WTC11 (cell line): Measurements from ENCODE around the gene KRTAP2-3. TPM values are rescaled to one million over a fixed set of nuclear protein-coding genes. Genes with fewer than 3 reads are reported as not detected.
"Not testable (repeated sequence)": the region's sequence is repeated elsewhere in the genome, so short reads cannot be mapped to it uniquely, and the experiment has no call there.

Source experiments
- ATAC-seq: fragments of 200-7000 bp; cut with Tn5 transposase; 2 replicates; pipeline ENCODE4 v1.10.0; 2021; ENCODE audit warnings: mild to moderate bottlenecking, moderate library complexity
- CTCF ChIA-PET: fragments of 300-600 bp; sonication (Branson Sonifier 250); formaldehyde crosslinking; loops from one replicate; lab custom pipeline; 2021; ENCODE audit warnings: antibody characterized with exemption; lab: Charles Lee
- POLR2A ChIA-PET: fragments of 350-600 bp; sonication (Branson Sonifier 250); formaldehyde crosslinking; loops from one replicate; lab custom pipeline; 2021; ENCODE audit warnings: antibody characterized with exemption; lab: Charles Lee
- DNase-seq: peaks from one replicate; pipeline ENCODE4 v3.0.0; 2021; ENCODE audit warnings: low spot score
- H3K27ac Mint-ChIP-seq: 2 replicates; pipeline ENCODE4 v1.8.0; 2021; ENCODE audit warnings: mixed read lengths
- H3K27me3 Mint-ChIP-seq: 2 replicates; pipeline ENCODE4 v1.8.0; 2021; ENCODE audit warnings: low read depth, mild to moderate bottlenecking, moderate library complexity, mixed read lengths
- H3K36me3 Mint-ChIP-seq: 2 replicates; pipeline ENCODE4 v1.8.0; 2021; ENCODE audit warnings: mixed read lengths
- H3K4me1 Mint-ChIP-seq: 2 replicates; pipeline ENCODE4 v1.8.0; 2022; ENCODE audit warnings: mixed read lengths
- H3K4me3 Mint-ChIP-seq: 2 replicates; pipeline ENCODE4 v1.8.0; 2021; ENCODE audit warnings: mild to moderate bottlenecking, moderate library complexity, mixed read lengths
- H3K9me3 Mint-ChIP-seq: 2 replicates; pipeline ENCODE4 v1.8.0; 2021; ENCODE audit warnings: mixed read lengths
- CREM ChIP-seq: sonication (generic); formaldehyde crosslinking; IDR thresholded peaks from 2 replicates; pipeline ENCODE4 v1.8.1; 2022; ENCODE audit warnings: mild to moderate bottlenecking, missing genetic modification reagents, moderate library complexity
- GABPB1 ChIP-seq: sonication (generic); formaldehyde crosslinking; IDR thresholded peaks from 2 replicates; pipeline ENCODE4 v1.8.1; 2023; ENCODE audit warnings: mild to moderate bottlenecking, missing genetic modification reagents
- JAZF1 ChIP-seq: fragments of 250-450 bp; sonication (Bioruptor Pico); IDR thresholded peaks from 2 replicates; pipeline ENCODE4 v1.9.0; 2021; ENCODE audit warnings: moderate library complexity, mild to moderate bottlenecking, inconsistent platforms
- JUN ChIP-seq: sonication (generic); formaldehyde crosslinking; IDR thresholded peaks from 2 replicates; pipeline ENCODE4 v1.8.0; 2023; ENCODE audit warnings: mild to moderate bottlenecking, missing genetic modification reagents
- NFYB ChIP-seq: sonication (generic); formaldehyde crosslinking; conservative IDR thresholded peaks from 2 replicates; pipeline ENCODE4 v1.8.0; 2022; ENCODE audit warnings: low read depth, missing genetic modification reagents
- NR2C2 ChIP-seq: sonication (generic); formaldehyde crosslinking; IDR thresholded peaks from 2 replicates; pipeline ENCODE4 v1.8.0; 2022; ENCODE audit warnings: mild to moderate bottlenecking, missing genetic modification reagents
- SMAD3 ChIP-seq: sonication (generic); formaldehyde crosslinking; IDR thresholded peaks from 2 replicates; pipeline ENCODE4 v1.8.0; 2022; ENCODE audit warnings: missing genetic modification reagents, mild to moderate bottlenecking, borderline replicate concordance
- TEAD1 ChIP-seq: sonication (generic); formaldehyde crosslinking; IDR thresholded peaks from 2 replicates; pipeline ENCODE4 v1.8.0; 2022; ENCODE audit warnings: mild to moderate bottlenecking, missing genetic modification reagents
- ZBTB21 ChIP-seq: sonication (generic); formaldehyde crosslinking; IDR thresholded peaks from 2 replicates; pipeline ENCODE4 v1.8.1; 2023; ENCODE audit warnings: mild to moderate bottlenecking, missing genetic modification reagents, borderline replicate concordance
- ZNF232 ChIP-seq: sonication (generic); formaldehyde crosslinking; IDR thresholded peaks from 2 replicates; pipeline ENCODE4 v1.8.0; 2022; ENCODE audit warnings: mild to moderate bottlenecking, missing genetic modification reagents
- ZNF423 ChIP-seq: fragments of 250-450 bp; sonication (Bioruptor Pico); IDR thresholded peaks from 2 replicates; pipeline ENCODE4 v2.1.2; 2022; ENCODE audit warnings: mild to moderate bottlenecking, moderate library complexity
- total RNA-seq: library from RNA; stranded (reverse); gene quantifications from 3 replicates; pipeline ENCODE4 v1.2.3, GENCODE V29; 2021
- TF ChIP-seq, protein P1 (sequence below): fragments of 250-450 bp; sonication (Bioruptor Pico); IDR thresholded peaks from 2 replicates; pipeline ENCODE4 v1.9.0; 2021; ENCODE audit warnings: moderate library complexity, mild to moderate bottlenecking, inconsistent platforms, borderline replicate concordance
- TF ChIP-seq, protein P2 (sequence below): sonication (generic); formaldehyde crosslinking; IDR thresholded peaks from 2 replicates; pipeline ENCODE4 v1.8.1; 2022; ENCODE audit warnings: missing genetic modification reagents, borderline replicate concordance
- TF ChIP-seq, protein P3 (sequence below): sonication (generic); formaldehyde crosslinking; IDR thresholded peaks from 2 replicates; pipeline ENCODE4 v1.8.0; 2023; ENCODE audit warnings: mild to moderate bottlenecking, missing genetic modification reagents
- TF ChIP-seq, protein P4 (sequence below): fragments of 250-450 bp; sonication (Bioruptor Pico); conservative IDR thresholded peaks from 2 replicates; pipeline ENCODE4 v1.9.0; 2021; ENCODE audit warnings: mild to moderate bottlenecking
- TF ChIP-seq, protein P5 (sequence below): sonication (generic); formaldehyde crosslinking; IDR thresholded peaks from 2 replicates; pipeline ENCODE4 v1.8.1; 2022; ENCODE audit warnings: low read depth, mild to moderate bottlenecking, moderate library complexity, missing genetic modification reagents, borderline replicate concordance

The KRTAP2-3 gene
- total RNA-seq, 1 experiment from 2014 or later = not detected

DNA sequence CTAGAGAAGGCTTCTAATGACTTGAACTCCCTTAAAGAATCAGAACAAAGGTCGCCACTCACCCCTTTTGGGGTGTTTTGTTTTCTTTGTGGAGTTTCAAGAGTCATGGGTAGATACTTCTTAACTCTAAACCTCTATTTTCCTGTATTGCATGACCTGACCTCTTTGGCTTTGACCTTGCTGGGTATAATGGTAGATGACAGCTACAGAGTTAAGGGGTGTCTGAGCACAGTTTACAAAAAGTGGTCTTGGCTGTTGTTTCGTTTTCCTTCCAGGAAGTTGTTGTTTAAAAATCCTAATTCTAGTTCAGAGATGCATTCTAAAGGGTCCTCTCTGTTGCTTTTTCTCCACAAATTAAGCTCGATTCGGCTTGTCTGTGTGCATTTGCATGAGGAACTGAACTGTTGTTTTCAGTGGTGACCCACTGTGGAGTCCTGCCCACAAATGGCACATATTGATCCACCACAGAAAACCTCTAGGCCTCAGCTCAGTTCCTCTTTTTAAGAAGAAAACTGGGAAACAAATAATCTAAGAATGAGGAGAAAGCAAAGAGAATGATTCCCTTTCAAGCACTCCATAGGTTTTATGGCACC is 28.9 kb upstream of the KRTAP2-3 start:
- ATAC-seq, CTCF ChIA-PET, H3K27ac Mint-ChIP-seq, H3K27me3 Mint-ChIP-seq, H3K4me3 Mint-ChIP-seq, POLR2A ChIA-PET, DNase-seq: not testable (repeated sequence)
- Mint-ChIP-seq H3K9me3 (peaks cover 26% of the 10 kb centered on the region), H3K36me3 (peaks cover 25% of the 10 kb centered on the region), H3K4me1 (peaks cover 23% of the 10 kb centered on the region)

DNA sequence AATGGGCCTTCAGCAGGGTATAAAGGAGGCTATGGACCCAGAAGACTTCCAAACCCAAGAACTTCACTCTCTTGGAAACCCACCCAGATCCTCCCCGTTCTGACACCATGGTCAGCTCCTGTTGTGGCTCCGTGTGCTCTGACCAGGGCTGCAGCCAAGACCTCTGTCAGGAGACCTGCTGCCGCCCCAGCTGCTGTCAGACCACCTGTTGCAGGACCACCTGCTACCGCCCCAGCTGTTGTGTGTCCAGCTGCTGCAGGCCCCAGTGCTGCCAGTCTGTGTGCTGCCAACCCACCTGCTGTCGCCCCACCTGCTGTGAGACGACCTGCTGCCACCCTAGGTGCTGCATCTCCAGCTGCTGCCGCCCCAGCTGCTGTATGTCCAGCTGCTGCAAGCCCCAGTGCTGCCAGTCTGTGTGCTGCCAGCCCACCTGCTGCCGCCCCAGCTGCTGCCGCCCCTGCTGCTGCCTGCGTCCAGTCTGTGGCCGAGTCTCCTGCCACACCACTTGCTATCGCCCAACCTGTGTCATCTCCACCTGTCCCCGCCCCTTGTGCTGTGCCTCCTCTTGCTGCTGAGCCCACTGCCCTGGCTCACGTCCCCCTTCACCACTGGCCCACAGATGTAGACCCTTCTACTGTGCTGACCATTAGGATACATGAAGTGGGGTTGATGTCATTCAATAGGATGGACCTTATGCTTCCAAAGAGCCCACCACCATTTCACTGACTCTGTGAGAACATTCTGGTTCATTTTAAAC is 24.4 kb upstream of the KRTAP2-3 start, which contains the start of gene KRTAP4-7:
TSS of gene KRTAP4-7 (plus strand) at position 51 of the 757 bp plus-strand sequence. CDS start at position 108, 57 bp downstream.
- H3K27me3 Mint-ChIP-seq, DNase-seq, H3K36me3 Mint-ChIP-seq, CTCF ChIA-PET, H3K4me3 Mint-ChIP-seq, H3K27ac Mint-ChIP-seq, POLR2A ChIA-PET, ATAC-seq, H3K9me3 Mint-ChIP-seq: not testable (repeated sequence)
- H3K4me1 Mint-ChIP-seq = peaks cover 23% of the 10 kb centered on the region

DNA sequence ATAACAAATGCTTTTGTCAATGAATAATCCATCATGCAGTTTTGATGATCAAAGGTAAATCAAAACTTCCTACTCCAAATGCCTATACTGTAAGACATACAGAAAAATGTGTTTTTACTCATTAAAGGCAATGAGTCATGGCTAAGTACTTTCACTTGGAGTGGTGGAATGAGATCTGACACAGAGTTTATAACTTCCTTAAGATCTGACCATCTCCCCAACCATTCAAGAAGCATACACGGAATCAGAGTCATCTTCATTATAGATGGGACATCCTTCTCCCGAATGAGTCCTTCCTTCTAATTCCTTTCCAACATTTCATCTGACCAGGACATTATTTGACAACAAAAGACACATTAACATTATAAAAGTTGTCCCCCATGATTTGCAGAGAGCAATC is 23.5 kb upstream of the KRTAP2-3 start:
- peaks cover 17% of the 10 kb centered on the region for H3K4me1 Mint-ChIP-seq
- H3K27ac Mint-ChIP-seq = not testable (repeated sequence)

DNA sequence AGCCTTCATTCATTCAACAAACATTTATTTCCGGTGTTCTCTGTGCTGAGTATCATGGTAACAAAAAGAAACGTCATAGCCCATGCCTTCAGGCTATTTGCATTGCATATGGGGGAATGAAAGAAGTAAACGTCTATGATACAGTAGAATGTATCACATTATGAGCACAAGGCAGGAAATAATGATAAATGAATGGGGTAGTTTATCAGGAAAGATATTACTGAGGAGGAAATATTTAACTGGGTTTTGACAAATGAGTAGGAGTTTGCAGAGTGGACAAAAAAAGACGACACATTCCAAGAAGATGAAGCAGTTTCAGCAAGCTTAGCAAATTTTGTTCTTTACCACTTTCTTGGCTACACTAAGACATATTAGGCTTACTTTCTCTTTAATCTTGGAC is 22.7 kb upstream of the KRTAP2-3 start:
- TF ChIP-seq JAZF1 = no peak
- TF ChIP-seq GABPB1 = no peak
- TF ChIP-seq, protein P1, sequence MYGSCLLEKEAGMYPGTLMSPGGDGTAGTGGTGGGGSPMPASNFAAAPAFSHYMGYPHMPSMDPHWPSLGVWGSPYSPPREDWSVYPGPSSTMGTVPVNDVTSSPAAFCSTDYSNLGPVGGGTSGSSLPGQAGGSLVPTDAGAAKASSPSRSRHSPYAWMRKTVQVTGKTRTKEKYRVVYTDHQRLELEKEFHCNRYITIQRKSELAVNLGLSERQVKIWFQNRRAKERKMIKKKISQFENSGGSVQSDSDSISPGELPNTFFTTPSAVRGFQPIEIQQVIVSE (CRISPR knock-in tag) = no peak
- no peak for TF ChIP-seq NR2C2 (CRISPR knock-in tag)
- TF ChIP-seq, protein P2, sequence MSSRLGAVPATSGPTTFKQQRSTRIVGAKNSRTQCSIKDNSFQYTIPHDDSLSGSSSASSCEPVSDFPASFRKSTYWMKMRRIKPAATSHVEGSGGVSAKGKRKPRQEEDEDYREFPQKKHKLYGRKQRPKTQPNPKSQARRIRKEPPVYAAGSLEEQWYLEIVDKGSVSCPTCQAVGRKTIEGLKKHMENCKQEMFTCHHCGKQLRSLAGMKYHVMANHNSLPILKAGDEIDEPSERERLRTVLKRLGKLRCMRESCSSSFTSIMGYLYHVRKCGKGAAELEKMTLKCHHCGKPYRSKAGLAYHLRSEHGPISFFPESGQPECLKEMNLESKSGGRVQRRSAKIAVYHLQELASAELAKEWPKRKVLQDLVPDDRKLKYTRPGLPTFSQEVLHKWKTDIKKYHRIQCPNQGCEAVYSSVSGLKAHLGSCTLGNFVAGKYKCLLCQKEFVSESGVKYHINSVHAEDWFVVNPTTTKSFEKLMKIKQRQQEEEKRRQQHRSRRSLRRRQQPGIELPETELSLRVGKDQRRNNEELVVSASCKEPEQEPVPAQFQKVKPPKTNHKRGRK (CRISPR knock-in tag) = no peak
- TF ChIP-seq ZNF423 (CRISPR knock-in tag) = no peak
- TF ChIP-seq, protein P3, sequence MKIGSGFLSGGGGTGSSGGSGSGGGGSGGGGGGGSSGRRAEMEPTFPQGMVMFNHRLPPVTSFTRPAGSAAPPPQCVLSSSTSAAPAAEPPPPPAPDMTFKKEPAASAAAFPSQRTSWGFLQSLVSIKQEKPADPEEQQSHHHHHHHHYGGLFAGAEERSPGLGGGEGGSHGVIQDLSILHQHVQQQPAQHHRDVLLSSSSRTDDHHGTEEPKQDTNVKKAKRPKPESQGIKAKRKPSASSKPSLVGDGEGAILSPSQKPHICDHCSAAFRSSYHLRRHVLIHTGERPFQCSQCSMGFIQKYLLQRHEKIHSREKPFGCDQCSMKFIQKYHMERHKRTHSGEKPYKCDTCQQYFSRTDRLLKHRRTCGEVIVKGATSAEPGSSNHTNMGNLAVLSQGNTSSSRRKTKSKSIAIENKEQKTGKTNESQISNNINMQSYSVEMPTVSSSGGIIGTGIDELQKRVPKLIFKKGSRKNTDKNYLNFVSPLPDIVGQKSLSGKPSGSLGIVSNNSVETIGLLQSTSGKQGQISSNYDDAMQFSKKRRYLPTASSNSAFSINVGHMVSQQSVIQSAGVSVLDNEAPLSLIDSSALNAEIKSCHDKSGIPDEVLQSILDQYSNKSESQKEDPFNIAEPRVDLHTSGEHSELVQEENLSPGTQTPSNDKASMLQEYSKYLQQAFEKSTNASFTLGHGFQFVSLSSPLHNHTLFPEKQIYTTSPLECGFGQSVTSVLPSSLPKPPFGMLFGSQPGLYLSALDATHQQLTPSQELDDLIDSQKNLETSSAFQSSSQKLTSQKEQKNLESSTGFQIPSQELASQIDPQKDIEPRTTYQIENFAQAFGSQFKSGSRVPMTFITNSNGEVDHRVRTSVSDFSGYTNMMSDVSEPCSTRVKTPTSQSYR (CRISPR knock-in tag) = no peak
- TF ChIP-seq CREM (CRISPR knock-in tag) = no peak
- TF ChIP-seq ZNF232 = no peak
- Mint-ChIP-seq H3K27ac (no peak overlapping the region), H3K36me3 (no peaks in the 10 kb centered on the region), H3K9me3 (peaks cover 15% of the 10 kb centered on the region), H3K4me1 (peaks cover 9% of the 10 kb centered on the region), H3K4me3 (no peak overlapping the region), H3K27me3 (no peaks in the 10 kb centered on the region; the same call in 1 of the 2 replicates)
- DNase-seq (no peak), ATAC-seq (no peak)
- ChIA-PET POLR2A (no interaction called here), CTCF (no interaction called here)

More for the DNA sequence above, 23.5 kb upstream of the KRTAP2-3 start:
- ATAC-seq, H3K36me3 Mint-ChIP-seq, POLR2A ChIA-PET, CTCF ChIA-PET, H3K27me3 Mint-ChIP-seq, DNase-seq, H3K9me3 Mint-ChIP-seq, H3K4me3 Mint-ChIP-seq: not testable (repeated sequence)

DNA sequence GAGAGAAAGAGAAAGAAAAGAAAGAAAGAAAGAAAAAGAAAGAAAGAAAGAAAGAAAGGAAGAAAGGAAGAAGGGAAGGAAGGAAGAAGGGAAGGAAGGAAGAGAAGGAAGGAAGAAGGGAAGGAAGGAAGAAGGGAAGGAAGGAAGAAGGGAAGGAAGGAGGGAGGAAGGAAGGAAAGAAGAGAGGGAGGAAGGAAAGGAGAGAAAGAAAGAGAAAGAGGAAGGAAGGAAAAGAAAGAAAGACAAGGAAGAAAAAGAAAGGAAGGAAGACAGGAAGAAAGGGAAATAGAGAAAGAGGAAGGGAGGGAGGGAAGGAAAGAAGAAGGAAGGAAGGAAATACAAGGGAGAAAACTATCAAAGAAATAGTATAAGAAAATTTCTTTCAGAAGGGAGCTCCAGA is 16.9 kb upstream of the KRTAP2-3 start:
- H3K4me3 Mint-ChIP-seq = no peak overlapping the region
- no peaks in the 10 kb centered on the region; the same call in 1 of the 2 replicates for H3K27me3 Mint-ChIP-seq
- no peaks in the 10 kb centered on the region; the same call in 1 of the 2 replicates for H3K4me1 Mint-ChIP-seq
- POLR2A ChIA-PET = no interaction called here
- DNase-seq = no peak
- no peak for ATAC-seq
- H3K36me3 Mint-ChIP-seq = no peaks in the 10 kb centered on the region
- peaks cover 22% of the 10 kb centered on the region for H3K9me3 Mint-ChIP-seq
- no peak overlapping the region for H3K27ac Mint-ChIP-seq
- CTCF ChIA-PET = no interaction called here
- TF ChIP-seq, protein P4, sequence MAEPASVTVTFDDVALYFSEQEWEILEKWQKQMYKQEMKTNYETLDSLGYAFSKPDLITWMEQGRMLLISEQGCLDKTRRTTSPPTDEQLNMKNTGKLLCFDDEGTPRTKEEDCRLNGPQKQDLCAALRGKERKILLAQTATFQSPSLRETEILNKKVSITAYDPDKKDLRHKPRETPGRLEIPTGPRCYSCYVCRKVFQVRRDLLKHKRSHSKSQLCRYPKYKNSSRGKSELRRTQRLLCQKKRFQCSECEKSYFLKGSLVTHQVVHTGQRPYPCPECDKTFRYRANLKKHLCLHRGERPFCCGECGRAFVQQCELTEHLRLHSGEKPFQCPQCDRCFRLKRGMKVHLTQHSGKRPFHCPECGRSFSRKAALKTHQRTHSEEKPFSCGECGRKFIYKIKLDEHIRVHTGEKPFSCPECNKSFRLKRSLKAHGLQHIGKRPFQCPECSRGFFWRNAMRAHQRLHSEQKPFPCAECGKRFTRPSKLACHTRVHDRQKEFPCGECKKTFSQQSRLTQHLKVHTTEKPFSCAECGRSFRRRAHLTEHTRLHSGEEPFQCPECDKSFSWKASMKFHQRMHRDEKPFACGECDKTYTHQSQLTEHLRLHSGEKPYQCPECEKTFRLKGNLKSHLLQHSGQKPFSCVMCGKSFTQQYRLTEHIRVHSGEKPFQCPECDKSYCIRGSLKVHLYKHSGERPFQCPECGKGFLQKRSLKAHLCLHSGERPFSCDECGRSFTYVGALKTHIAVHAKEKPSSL = no peak
- no peak for TF ChIP-seq JUN
- TF ChIP-seq, protein P5, sequence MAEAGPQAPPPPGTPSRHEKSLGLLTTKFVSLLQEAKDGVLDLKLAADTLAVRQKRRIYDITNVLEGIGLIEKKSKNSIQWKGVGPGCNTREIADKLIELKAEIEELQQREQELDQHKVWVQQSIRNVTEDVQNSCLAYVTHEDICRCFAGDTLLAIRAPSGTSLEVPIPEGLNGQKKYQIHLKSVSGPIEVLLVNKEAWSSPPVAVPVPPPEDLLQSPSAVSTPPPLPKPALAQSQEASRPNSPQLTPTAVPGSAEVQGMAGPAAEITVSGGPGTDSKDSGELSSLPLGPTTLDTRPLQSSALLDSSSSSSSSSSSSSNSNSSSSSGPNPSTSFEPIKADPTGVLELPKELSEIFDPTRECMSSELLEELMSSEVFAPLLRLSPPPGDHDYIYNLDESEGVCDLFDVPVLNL (CRISPR knock-in tag) = no peak
- no peak for TF ChIP-seq SMAD3 (CRISPR knock-in tag)
- no peak for TF ChIP-seq ZBTB21 (CRISPR knock-in tag)
- TF ChIP-seq TEAD1 (CRISPR knock-in tag) = no peak
- TF ChIP-seq NFYB (CRISPR knock-in tag) = no peak
